Endothelial cell of umbilical vein (primary cell): ENCODE measurements around the gene SKAP1. TPM values are rescaled to one million over a fixed set of nuclear protein-coding genes. Genes with fewer than 3 reads are reported as not detected.

ENCODE experiments used
- BruUV-seq: library from RNA; stranded (reverse); fragments of 400-500 nt; replicated peaks from 2 replicates; lab custom pipeline; 2021; lab: Mats Ljungman, UMichigan
- CTCF ChIA-PET: fragments of 300-600, 350-600 bp; sonication (Branson Sonifier 250); formaldehyde crosslinking; loops from one replicate; lab custom pipeline; 2021; ENCODE audit warnings: antibody characterized with exemption, inconsistent platforms; lab: Charles Lee
- POLR2A ChIA-PET: fragments of 300-600, 350-600 bp; sonication (Branson Sonifier 250); formaldehyde crosslinking; loops from one replicate; lab custom pipeline; 2021; ENCODE audit warnings: antibody characterized with exemption, inconsistent platforms; lab: Charles Lee
- DNase-seq: peaks from one replicate; pipeline ENCODE4 v3.0.0-alpha.2; 2011; ENCODE audit warnings: low read depth, low spot score
- FAIRE-seq: peaks from 2 replicates; lab custom pipeline; 2011; peaks lifted over from hg19 to GRCh38; lab: Jason Lieb, UNC
- H2AFZ ChIP-seq: 2 replicates; pipeline ENCODE4 v1.6.0; 2012; ENCODE audit warnings: low read depth, low read length, control low read depth, inconsistent platforms
- H3K27ac ChIP-seq: 2 replicates; pipeline ENCODE4 v1.5.1; 2011; ENCODE audit warnings: low read depth, mild to moderate bottlenecking, control low read depth, low read length, moderate library complexity; ENCODE audit not compliant: insufficient read depth
- H3K27me3 ChIP-seq, 2 experiments: 2 replicates each; pipeline versions ENCODE4 v1.6.0 to v1.6.1; 2011; ENCODE audit warnings: low read length in 2 of 2, mixed read lengths in 1 of 2; ENCODE audit not compliant: control insufficient read depth in 2 of 2, insufficient read depth in 2 of 2
- H3K36me3 ChIP-seq, 2 experiments: 2 replicates in 1 of 2; 3 replicates in 1 of 2; pipeline ENCODE4 v1.5.1; 2011; ENCODE audit warnings: low read length in 2 of 2, mild to moderate bottlenecking in 1 of 2, moderate library complexity in 1 of 2; ENCODE audit not compliant: control insufficient read depth in 2 of 2, insufficient read depth in 2 of 2; ENCODE audit errors: extremely low read depth in 1 of 2
- H3K4me1 ChIP-seq: 3 replicates; pipeline ENCODE4 v1.5.1; 2011; ENCODE audit warnings: mild to moderate bottlenecking, low read length; ENCODE audit not compliant: control insufficient read depth, insufficient read depth; ENCODE audit errors: extremely low read depth
- H3K4me2 ChIP-seq: 2 replicates; pipeline ENCODE4 v1.6.1; 2011; ENCODE audit warnings: low read length, control low read depth, mixed read lengths; ENCODE audit not compliant: insufficient read depth
- H3K4me3 ChIP-seq, 3 experiments: fragments of 200-600 bp in 1 of 3; sonication (generic), shearing (Covaris generic) in 1 of 3; replicated peaks in 1 of 3; 2 replicates each; pipeline ENCODE4 v1.5.1; 2011 to 2016; ENCODE audit warnings: control low read depth in 3 of 3, low read length in 3 of 3, mild to moderate bottlenecking in 2 of 3, inconsistent platforms in 1 of 3, low read depth in 1 of 3, moderate library complexity in 1 of 3; ENCODE audit not compliant: insufficient read depth in 1 of 3
- H3K79me2 ChIP-seq: 2 replicates; pipeline ENCODE4 v1.6.0; 2012; ENCODE audit warnings: low read length, inconsistent platforms; ENCODE audit not compliant: control insufficient read depth, insufficient read depth
- H3K9ac ChIP-seq: replicated peaks from 2 replicates; pipeline ENCODE3; 2011; ENCODE audit warnings: low read length, control low read depth; ENCODE audit not compliant: insufficient read depth; ENCODE audit errors: extremely low read depth
- H3K9me1 ChIP-seq: replicated peaks from 3 replicates; pipeline ENCODE4 v1.6.0; 2011; ENCODE audit warnings: mild to moderate bottlenecking, low read length; ENCODE audit not compliant: control insufficient read depth, insufficient read depth; ENCODE audit errors: extremely low read depth
- H3K9me3 ChIP-seq: replicated peaks from 2 replicates; pipeline ENCODE4 v1.5.1; 2012; ENCODE audit warnings: low read length, inconsistent platforms; ENCODE audit not compliant: control insufficient read depth, insufficient read depth
- H4K20me1 ChIP-seq: replicated peaks from 2 replicates; pipeline ENCODE3; 2011; ENCODE audit warnings: mild to moderate bottlenecking, low read length; ENCODE audit not compliant: control insufficient read depth, insufficient read depth; ENCODE audit errors: extremely low read depth
- EZH2 ChIP-seq: IDR thresholded peaks from 2 replicates; pipeline ENCODE4 v1.6.1; 2012; ENCODE audit warnings: borderline replicate concordance, low read depth, mild to moderate bottlenecking, moderate library complexity, low read length, inconsistent platforms; ENCODE audit not compliant: severe bottlenecking
- FOS ChIP-seq: IDR thresholded peaks from 2 replicates; pipeline ENCODE4 v1.6.1; 2011; ENCODE audit warnings: mild to moderate bottlenecking, low read length, moderate library complexity, borderline replicate concordance; ENCODE audit not compliant: insufficient read depth
- GATA2 ChIP-seq: IDR thresholded peaks from 2 replicates; pipeline ENCODE4 v1.7.0; 2011; ENCODE audit warnings: low read depth, mild to moderate bottlenecking, moderate library complexity, mixed read lengths, low read length; ENCODE audit not compliant: insufficient read length, insufficient read depth
- JUN ChIP-seq: IDR thresholded peaks from 2 replicates; pipeline ENCODE4 v1.6.1; 2011; ENCODE audit warnings: borderline replicate concordance, low read depth; ENCODE audit not compliant: insufficient read length, insufficient read depth
- MYC ChIP-seq: IDR thresholded peaks from one replicate; pipeline ENCODE4 v1.6.1; 2011; ENCODE audit warnings: mild to moderate bottlenecking, low read depth, low read length
- POLR2A ChIP-seq: IDR thresholded peaks from 2 replicates; pipeline ENCODE4 v1.6.1; 2012; ENCODE audit warnings: low read depth, mild to moderate bottlenecking, control low read depth, low read length
- POLR2AphosphoS5 ChIP-seq: IDR thresholded peaks from 2 replicates; pipeline ENCODE4 v1.6.1; 2012; ENCODE audit warnings: low read depth, mild to moderate bottlenecking, control low read depth, low read length, moderate library complexity; ENCODE audit not compliant: insufficient read depth
- dilution Hi-C: fragments of 300-500 bp; cut with MboI; formaldehyde crosslinking; loops from one replicate; pipeline ENCODE4 v1.15.0; 2019; ENCODE audit warnings: low sequenced_read_pairs; ENCODE audit not compliant: extremely low pct_ligation_motif_present
- intact Hi-C: fragments of 100-400 bp; cut with micrococcal nuclease; formaldehyde crosslinking; loops from one replicate; pipeline ENCODE4 v1.10.0; 2022
- polyA plus RNA-seq, 4 experiments: library from polyadenylated mRNA; depleted of rRNA in 3 of 4; stranded (reverse) in 3 of 4; unstranded in 1 of 4; fragments of >200 nt; gene quantifications; 2 replicates each; pipeline versions ENCODE4 v1.2.1 to v1.2.3, GENCODE V29; 2011 to 2012; ENCODE audit warnings: missing spikeins in 1 of 4
- total RNA-seq: library from RNA; stranded (reverse); gene quantifications from 2 replicates; pipeline ENCODE4 v1.2.3, GENCODE V29; 2021
- TF ChIP-seq, protein P1 (sequence below), 2 donors: IDR thresholded peaks; 1 replicate in 1 of 2; 2 replicates in 1 of 2; pipeline ENCODE4 v1.5.1; 2011; ENCODE audit warnings: low read length in 2 of 2, mild to moderate bottlenecking in 2 of 2, moderate library complexity in 2 of 2, control low read depth in 1 of 2, inconsistent platforms in 1 of 2, low read depth in 1 of 2; ENCODE audit not compliant: insufficient read depth in 1 of 2; ENCODE audit errors: extremely low read depth in 1 of 2
- TF ChIP-seq, protein P2 (sequence below): IDR thresholded peaks from 2 replicates; pipeline ENCODE4 v1.6.1; 2011; ENCODE audit not compliant: insufficient read depth, insufficient read length

SKAP1 gene
- total and polyA plus RNA-seq, 2 donors (not counting 3 experiments of a cell fraction or from before 2014, with no cell fraction given), result 0.75 TPM; not detected in 1

DNA sequence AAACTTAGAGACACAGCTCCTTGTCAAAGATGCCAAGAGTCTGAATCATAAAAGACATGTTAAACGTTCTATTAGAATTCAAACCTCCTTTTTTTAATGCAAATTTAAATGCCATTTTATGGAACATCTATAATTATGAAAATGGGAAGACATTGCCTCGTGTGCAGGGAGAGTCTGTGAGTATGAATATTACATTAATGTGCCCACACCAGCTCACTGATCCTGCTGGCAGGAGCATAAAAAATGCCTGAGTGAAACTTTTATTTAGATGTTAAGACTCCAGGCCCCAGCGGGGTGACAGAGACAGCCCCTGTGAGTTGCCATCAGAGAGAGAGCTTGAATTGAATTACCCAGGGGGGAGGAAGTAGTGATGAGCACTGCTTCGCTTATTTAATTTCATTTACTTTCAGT is 237.7 kb downstream of the SKAP1 start:
- BruUV-seq, result no TSS peak
- intact Hi-C loops (no loop called here), dilution Hi-C loops (no loop called here)
- Histone ChIP-seq H3K4me2 (no peak overlapping the region), H3K36me3 (no peaks in the 10 kb centered on the region), H3K9me1 (no peaks in the 10 kb centered on the region), H2AFZ (no peak overlapping the region), H3K27ac (no peak overlapping the region), H3K79me2 (no peaks in the 10 kb centered on the region), H3K9me3 (no peaks in the 10 kb centered on the region), H3K9ac (no peak overlapping the region), H3K4me1 (peaks cover 6% of the 10 kb centered on the region), H4K20me1 (no peaks in the 10 kb centered on the region), H3K27me3 (peaks cover 0 to 2% of the 10 kb centered on the region in 2 experiments), H3K4me3 (no peak overlapping the region)
- no peak for FAIRE-seq
- TF ChIP-seq EZH2, result no peak
- no peak for TF ChIP-seq POLR2A
- no peak for TF ChIP-seq FOS
- TF ChIP-seq MYC, result no peak
- TF ChIP-seq JUN, result no peak
- TF ChIP-seq POLR2AphosphoS5, result no peak
- TF ChIP-seq GATA2, result no peak
- TF ChIP-seq, protein P1, sequence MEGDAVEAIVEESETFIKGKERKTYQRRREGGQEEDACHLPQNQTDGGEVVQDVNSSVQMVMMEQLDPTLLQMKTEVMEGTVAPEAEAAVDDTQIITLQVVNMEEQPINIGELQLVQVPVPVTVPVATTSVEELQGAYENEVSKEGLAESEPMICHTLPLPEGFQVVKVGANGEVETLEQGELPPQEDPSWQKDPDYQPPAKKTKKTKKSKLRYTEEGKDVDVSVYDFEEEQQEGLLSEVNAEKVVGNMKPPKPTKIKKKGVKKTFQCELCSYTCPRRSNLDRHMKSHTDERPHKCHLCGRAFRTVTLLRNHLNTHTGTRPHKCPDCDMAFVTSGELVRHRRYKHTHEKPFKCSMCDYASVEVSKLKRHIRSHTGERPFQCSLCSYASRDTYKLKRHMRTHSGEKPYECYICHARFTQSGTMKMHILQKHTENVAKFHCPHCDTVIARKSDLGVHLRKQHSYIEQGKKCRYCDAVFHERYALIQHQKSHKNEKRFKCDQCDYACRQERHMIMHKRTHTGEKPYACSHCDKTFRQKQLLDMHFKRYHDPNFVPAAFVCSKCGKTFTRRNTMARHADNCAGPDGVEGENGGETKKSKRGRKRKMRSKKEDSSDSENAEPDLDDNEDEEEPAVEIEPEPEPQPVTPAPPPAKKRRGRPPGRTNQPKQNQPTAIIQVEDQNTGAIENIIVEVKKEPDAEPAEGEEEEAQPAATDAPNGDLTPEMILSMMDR (IDR thresholded peaks at IDR 0.05; ENCODE audit: extremely low read depth in 1 of 2, insufficient read depth in 1 of 2, low read depth in 1 of 2, low read length in 2 of 2), result no peak
- TF ChIP-seq, protein P2, sequence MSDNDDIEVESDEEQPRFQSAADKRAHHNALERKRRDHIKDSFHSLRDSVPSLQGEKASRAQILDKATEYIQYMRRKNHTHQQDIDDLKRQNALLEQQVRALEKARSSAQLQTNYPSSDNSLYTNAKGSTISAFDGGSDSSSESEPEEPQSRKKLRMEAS, result no peak
- no peak for DNase-seq
- POLR2A ChIA-PET, result no interaction called here
- CTCF ChIA-PET, result interaction anchor here (0.9 to 2.9 kb wide), 8 partner anchors 10 to 479 kb away, joined by 3 to 11 read pairs (median 3); no protein-coding TSS in a partner anchor
